HEK293T (cell line): ENCODE measurements around the gene CCDC102A.

Source experiments
- BHLHE40 ChIP-seq: fragments of 450-650 bp; IDR thresholded peaks from 2 replicates; pipeline ENCODE4 v1.6.1; 2016; ENCODE audit warnings: mild to moderate bottlenecking, moderate library complexity, borderline replicate concordance
- ELF4 ChIP-seq: fragments of 450-650 bp; IDR thresholded peaks from 2 replicates; pipeline ENCODE4 v1.6.1; 2017; ENCODE audit warnings: antibody characterized with exemption
- FOXA1 ChIP-seq: fragments of 450-650 bp; IDR thresholded peaks from 2 replicates; pipeline ENCODE4 v1.6.1; 2016; ENCODE audit warnings: mild to moderate bottlenecking
- HDGF ChIP-seq: fragments of 450-650 bp; IDR thresholded peaks from 2 replicates; pipeline ENCODE4 v1.6.1; 2017; ENCODE audit warnings: antibody characterized with exemption, borderline replicate concordance
- SP1 ChIP-seq: fragments of 450-650 bp; IDR thresholded peaks from 2 replicates; pipeline ENCODE4 v1.6.1; 2017
- ZNF384 ChIP-seq: fragments of 450-650 bp; IDR thresholded peaks from 2 replicates; pipeline ENCODE4 v1.6.1; 2016

DNA sequence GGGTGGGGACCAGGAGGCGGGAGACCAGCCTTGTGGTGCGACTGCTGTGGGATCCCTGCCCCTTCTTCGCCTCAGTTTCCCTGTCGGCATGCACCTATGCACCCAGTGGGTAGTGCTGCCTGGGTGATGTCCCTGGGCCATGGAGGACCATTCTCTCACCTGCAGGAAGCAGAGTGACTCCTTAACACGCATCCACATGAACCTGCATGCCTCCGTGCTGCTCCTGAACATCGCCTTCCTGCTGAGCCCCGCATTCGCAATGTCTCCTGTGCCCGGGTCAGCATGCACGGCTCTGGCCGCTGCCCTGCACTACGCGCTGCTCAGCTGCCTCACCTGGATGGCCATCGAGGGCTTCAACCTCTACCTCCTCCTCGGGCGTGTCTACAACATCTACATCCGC, 31.3 kb upstream of the CCDC102A start:
- TF ChIP-seq ELF4: no peak
- TF ChIP-seq ZNF384: no peak
- TF ChIP-seq BHLHE40: no peak
- TF ChIP-seq SP1: no peak
- TF ChIP-seq FOXA1: no peak
- TF ChIP-seq HDGF: no peak
